ENCODE results near the gene DUSP8. TPM values are rescaled to one million over a fixed set of nuclear protein-coding genes. Genes with fewer than 3 reads are reported as not detected.

The DUSP8 gene
- total RNA-seq, 1 experiment from 2014 or later: 0.83 TPM

DNA sequence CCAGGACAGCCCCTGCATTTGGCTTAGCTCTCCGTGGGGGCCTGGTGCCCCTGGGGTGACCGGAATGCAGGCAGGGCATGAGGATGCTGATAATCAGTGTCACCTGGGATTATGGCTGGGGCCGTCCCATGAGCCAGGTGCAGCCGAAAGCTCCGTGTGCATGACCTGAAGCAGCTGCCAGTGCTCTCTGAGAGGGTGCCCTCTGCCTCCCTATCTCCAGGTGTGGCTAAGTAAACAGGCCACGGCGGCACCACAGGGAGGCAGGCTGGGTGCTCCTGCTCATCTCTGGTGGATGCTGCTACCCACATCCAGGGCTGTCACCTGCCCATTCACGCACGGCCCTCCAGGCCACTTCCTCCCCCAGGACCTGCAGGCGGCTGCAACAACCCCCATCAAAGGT is 29.8 kb downstream of the DUSP8 start:
- DNase-seq: no peak
- Histone ChIP-seq H3K4me1 (no peaks in the 10 kb centered on the region; the same call in 1 of the 2 replicates), H3K36me3 (no peaks in the 10 kb centered on the region), H3K4me3 (no peak overlapping the region), H3K9me3 (replicated peaks) (no peaks in the 10 kb centered on the region), H3K27ac (no peak overlapping the region), H3K27me3 (peaks cover 26% of the 10 kb centered on the region)

DNA sequence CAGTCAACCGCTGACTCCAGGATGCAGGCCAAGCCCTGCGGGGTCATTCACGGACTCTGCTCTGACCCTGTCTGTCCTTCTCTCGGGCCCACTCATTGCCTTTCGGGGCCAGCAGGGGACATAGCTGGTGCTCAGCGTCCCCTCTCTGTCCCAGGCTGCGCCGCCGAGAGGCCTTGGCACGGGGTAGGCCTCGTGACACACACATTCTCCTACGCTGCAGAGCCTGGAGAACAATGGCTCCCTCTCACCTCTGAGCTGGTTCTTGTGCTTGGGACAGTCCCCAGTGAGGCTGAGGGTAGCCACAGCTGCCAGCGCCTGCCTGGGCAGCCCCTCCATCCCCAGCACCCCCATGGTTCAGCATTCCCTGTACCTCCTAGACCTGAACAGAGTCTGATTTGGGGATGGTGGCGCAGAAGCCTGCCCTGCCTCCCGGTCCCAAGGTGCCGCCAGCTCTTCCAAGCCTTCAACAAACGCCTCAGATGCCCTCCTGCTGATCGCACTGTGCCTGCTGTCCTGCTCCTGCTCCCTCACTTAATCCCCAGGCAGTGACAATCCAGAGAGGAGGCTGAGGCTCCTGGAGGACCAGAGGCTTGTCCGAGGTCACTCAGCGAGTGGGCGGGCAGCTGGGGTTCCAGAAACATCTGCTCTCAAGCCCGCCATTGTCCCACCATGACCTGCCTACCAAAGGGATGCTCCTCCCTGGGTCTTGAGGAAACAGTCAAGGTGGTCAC is 30.4 kb downstream of the DUSP8 start:
- Histone ChIP-seq H3K36me3 (no peaks in the 10 kb centered on the region), H3K27me3 (peaks cover 25% of the 10 kb centered on the region)

DNA sequence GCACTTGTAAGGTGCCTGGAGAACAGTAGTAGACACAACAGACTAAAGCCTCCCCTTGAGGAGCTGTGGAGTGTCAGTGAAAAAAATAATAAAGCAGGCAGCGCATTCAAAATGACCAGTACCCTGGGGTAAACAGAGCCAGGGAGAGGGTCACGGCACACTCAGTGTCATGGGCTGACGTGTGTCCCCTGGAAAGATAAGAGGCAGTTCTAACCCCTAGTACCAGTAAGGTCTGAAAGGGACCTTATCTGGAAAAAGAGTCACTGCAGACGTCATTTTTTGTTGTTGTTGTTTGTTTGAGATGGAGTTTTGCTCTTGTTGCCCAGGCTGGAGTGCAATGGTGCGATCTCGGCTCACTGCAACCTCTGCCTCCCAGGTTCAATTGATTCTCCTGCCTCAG is 32.0 kb downstream of the DUSP8 start:
- peaks cover 16% of the 10 kb centered on the region; the same call in 1 of the 2 replicates for H3K27me3 ChIP-seq
- no peak overlapping the region for H3K4me3 ChIP-seq
- H3K4me1 ChIP-seq: no peaks in the 10 kb centered on the region
- no peaks in the 10 kb centered on the region for H3K9me3 ChIP-seq (replicated peaks)
- H3K27ac ChIP-seq: no peak overlapping the region
- H3K36me3 ChIP-seq: no peaks in the 10 kb centered on the region
- DNase-seq: no peak

More for the DNA sequence above, 30.4 kb downstream of the DUSP8 start:
- no peak overlapping the region for H3K4me3 ChIP-seq
- H3K4me1 ChIP-seq: no peaks in the 10 kb centered on the region
- no peak for DNase-seq
- H3K9me3 ChIP-seq (replicated peaks): no peaks in the 10 kb centered on the region
- no peak overlapping the region for H3K27ac ChIP-seq

DNA sequence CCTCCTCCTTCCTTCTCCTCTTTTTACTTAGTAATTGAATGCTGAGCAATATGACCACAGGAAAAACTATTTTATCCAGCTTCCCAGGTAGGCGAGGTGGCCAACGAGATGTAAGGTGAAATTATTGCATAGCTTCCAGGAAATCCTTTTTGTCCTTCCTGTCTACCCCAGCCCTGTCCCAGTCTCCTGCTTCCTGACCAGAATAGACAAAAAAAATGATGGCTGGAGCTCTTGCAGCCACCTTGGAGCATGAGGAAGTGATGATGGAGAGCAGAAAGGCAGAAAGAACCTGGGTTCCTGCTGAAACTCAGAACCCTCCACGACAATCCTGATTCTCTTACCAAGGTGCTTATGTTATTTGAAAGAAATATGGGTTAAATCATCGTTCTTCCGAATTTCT is 33.9 kb downstream of the DUSP8 start:
- H3K4me1 ChIP-seq: no peaks in the 10 kb centered on the region
- DNase-seq: no peak
- H3K4me3 ChIP-seq: no peak overlapping the region
- no peak overlapping the region for H3K27ac ChIP-seq
- H3K9me3 ChIP-seq (replicated peaks): no peaks in the 10 kb centered on the region
- H3K36me3 ChIP-seq: no peaks in the 10 kb centered on the region
- peaks cover 9% of the 10 kb centered on the region; the same call in 1 of the 2 replicates for H3K27me3 ChIP-seq

DNA sequence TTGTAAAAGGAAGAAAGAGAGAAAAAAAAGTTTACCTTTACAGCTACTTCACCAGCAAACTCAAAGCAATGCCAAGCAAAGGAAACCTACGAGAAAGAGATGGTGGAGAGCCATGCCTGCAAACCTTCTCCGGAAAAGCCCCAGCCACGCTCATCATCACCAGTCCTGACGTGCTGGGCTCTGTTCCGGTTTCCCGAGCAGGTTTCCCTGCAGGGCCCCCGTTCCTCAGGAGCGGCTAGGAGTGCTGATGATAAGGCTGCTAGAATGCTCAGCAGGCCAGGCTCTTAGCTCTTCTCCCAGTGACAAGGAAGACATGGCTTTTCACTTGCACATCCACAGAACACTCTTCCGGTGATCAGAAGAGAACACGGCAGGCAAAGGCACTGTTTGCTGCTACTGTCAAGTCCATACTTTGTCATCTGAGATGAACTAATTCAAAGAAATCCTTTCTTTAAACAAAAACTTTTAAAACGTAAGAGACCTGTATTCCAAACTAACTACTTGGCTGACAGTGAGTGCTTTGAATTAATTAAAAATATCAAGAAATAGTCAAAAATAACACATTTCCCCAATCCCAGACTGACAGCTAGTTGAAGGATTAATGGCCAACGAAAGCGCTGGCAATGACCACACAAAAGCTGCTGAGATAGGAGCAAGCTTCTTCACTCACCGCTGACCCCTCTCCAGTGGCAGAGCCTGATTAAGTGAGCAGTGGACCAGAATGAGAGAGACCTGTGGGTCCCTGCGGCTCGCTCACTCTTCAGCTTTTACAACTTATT is 35.8 kb downstream of the DUSP8 start:
- no peak for DNase-seq
- Histone ChIP-seq H3K4me1 (no peaks in the 10 kb centered on the region), H3K27ac (no peak overlapping the region), H3K27me3 (peaks cover 4% of the 10 kb centered on the region; the same call in 1 of the 2 replicates), H3K9me3 (replicated peaks) (no peaks in the 10 kb centered on the region), H3K36me3 (no peaks in the 10 kb centered on the region), H3K4me3 (no peak overlapping the region)

DNA sequence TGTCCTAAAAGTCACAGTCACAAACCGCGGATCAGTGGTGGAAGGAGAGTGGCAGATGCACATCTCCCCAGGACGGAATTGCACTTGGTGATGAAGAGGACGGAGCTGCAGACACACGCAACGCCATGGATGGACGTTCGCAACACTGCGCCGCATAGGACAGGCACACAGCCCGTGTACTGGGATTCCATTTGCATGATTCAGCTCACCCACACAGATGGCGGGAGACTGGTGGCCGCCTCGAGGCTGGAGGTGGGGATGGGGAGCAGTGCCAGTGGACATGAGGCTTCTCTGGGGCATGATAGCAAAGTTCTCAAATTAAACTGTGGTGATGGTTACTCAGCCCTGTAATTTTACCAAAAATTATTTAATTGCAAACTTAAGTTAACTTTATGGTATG is 37.4 kb downstream of the DUSP8 start:
- Histone ChIP-seq H3K27ac (no peak overlapping the region), H3K4me1 (no peaks in the 10 kb centered on the region), H3K36me3 (no peaks in the 10 kb centered on the region), H3K4me3 (no peak overlapping the region), H3K9me3 (replicated peaks) (no peaks in the 10 kb centered on the region), H3K27me3 (0 out of 2 replicates have a peak, but pooled peaks cover 3% of the 10 kb centered on the region)
- no peak for DNase-seq

DNA sequence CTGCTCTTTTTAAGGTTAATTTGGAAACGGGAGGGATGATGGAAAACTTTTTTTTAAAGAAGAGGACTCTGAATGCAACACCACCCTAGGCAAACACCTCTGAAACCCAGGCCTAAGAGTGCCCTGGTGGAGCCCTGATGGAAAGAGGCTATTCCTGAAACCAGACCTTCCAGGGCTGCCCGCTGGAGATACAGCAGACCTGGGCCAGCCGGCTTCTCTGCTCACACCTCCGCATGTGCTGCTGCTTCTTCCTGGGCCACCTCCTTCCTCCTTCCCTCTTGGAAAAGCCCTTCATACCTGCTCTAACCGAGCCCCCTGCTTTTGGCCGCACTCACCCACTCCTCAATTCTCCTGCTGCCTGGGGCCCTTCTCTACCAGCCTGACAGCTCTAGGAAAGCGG is 37.9 kb downstream of the DUSP8 start:
- no peaks in the 10 kb centered on the region for H3K36me3 ChIP-seq
- no peaks in the 10 kb centered on the region for H3K27me3 ChIP-seq
- no peak overlapping the region for H3K27ac ChIP-seq
- DNase-seq: no peak
- no peaks in the 10 kb centered on the region for H3K9me3 ChIP-seq (replicated peaks)
- no peak overlapping the region for H3K4me3 ChIP-seq
- no peaks in the 10 kb centered on the region for H3K4me1 ChIP-seq

DNA sequence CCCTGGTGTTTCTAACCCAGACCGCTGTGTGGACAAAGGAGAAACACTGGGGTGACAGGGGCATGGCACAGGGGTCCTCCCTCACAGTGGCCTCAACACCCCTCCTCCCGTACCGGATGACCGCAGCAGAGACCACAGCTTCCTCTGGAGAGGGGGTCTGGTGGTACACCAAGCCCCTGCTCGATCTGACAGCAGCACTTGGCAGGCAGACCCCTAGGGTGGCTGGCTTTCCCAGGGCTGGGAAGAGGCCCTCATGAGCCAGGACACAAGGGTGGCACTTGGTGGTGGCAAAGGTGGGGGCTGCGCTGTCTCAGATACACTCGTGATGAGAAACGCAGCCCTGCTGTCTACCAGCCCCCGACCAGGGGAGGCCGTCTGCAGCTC is 38.7 kb downstream of the DUSP8 start:
- Histone ChIP-seq H3K27ac (no peak overlapping the region), H3K9me3 (replicated peaks) (no peaks in the 10 kb centered on the region), H3K4me3 (no peak overlapping the region), H3K4me1 (no peaks in the 10 kb centered on the region), H3K27me3 (no peaks in the 10 kb centered on the region), H3K36me3 (no peaks in the 10 kb centered on the region)
- DNase-seq: no peak

DNA sequence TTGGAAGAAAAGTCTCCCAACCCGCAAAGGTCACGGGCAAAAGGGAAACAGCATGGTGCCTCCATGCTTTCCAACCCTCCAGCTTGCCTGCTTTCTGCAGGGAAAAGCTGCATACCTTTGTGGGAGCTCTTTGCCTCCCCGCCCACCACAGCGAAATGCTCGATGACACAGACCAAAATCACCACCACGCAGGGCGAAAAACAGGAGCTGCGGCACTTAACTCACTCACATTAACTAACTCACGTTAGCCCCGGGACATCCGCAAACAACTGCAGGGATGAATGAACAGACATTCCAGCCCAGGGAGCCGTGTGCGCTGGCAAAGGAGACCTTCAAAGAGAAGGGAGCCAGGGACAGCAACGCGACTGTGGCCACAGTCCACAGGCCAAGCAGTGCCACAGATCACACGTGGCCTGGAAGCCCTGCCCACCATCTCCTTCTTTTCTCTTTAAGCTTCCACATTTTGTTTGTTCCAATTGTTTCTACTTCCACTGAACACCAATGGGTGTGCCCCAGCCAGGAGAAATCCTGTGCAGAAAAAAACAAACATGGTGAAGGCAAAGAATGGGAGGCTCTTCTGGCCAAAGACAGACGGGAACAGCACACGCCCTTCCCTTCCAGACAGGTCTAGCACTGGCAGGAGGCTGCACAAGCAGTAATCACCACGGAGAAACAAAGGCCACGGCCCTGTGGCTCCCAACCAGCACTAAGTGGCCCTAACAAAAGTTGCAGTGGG is 39.3 kb downstream of the DUSP8 start:
- Histone ChIP-seq H3K9me3 (replicated peaks) (no peaks in the 10 kb centered on the region), H3K27me3 (no peaks in the 10 kb centered on the region), H3K27ac (no peak overlapping the region), H3K4me1 (no peaks in the 10 kb centered on the region), H3K36me3 (no peaks in the 10 kb centered on the region), H3K4me3 (no peak overlapping the region)
- no peak for DNase-seq

DNA sequence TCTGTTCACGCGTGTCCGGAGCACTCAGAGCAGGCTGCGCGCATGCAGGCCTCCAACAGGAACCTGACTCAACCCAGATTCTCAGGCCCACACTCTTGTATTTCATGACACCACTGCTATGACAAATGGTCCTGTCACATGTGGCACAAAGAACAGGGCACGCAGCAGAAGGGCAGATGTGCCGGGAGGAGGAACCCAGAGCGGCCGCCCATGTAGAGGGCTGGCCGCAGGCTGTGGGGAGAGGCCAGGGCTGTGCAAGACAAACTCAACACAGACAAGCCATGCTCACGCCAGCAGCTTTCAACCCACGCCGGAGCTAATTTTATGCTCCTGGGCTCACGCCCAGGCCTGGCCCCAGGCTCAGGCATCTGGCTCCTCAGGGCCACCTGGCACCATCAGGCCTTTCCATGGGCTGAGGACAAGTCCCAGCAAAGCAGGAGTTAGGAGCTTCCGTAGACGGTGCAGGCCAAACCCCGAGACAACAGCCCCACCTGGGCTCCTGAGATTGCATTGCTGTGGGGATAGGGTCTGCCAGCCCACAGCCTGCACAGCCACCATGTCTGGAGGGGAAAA is 40.0 kb downstream of the DUSP8 start:
- H3K36me3 ChIP-seq: no peaks in the 10 kb centered on the region
- DNase-seq: no peak
- H3K9me3 ChIP-seq (replicated peaks): no peaks in the 10 kb centered on the region
- no peak overlapping the region for H3K27ac ChIP-seq
- H3K4me3 ChIP-seq: no peak overlapping the region
- H3K27me3 ChIP-seq: no peaks in the 10 kb centered on the region
- no peaks in the 10 kb centered on the region for H3K4me1 ChIP-seq

DNA sequence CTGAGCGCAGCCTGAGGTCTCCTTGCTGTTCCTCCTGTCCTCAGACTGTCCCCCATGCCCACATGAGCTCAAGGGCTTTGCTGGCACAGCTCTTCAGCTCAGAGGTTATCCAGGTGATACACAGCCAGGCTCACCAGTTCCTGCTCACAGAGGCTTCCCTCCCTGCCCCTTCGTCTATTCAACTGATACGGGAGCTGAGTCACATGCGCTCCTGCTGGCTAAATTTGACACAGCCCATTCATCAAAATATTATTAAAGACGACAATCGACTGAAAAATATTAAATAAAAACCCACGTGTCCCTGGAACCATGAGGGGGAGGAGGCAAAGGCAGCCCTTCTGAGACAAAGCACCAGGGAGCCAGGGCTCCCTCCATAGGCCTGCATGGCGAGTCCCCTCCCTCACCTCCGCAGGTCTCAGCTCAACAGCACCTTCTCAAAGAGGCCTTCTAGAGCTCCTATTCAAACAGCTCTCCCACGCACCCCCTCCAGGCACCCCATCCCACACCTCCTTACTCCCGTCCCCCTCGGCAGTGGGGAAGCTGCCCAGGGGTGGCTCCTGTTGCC is 40.5 kb downstream of the DUSP8 start:
- Histone ChIP-seq H3K36me3 (no peaks in the 10 kb centered on the region), H3K4me3 (no peak overlapping the region), H3K4me1 (no peaks in the 10 kb centered on the region), H3K27me3 (no peaks in the 10 kb centered on the region), H3K27ac (no peak overlapping the region), H3K9me3 (replicated peaks) (no peaks in the 10 kb centered on the region)
- DNase-seq: no peak

DNA sequence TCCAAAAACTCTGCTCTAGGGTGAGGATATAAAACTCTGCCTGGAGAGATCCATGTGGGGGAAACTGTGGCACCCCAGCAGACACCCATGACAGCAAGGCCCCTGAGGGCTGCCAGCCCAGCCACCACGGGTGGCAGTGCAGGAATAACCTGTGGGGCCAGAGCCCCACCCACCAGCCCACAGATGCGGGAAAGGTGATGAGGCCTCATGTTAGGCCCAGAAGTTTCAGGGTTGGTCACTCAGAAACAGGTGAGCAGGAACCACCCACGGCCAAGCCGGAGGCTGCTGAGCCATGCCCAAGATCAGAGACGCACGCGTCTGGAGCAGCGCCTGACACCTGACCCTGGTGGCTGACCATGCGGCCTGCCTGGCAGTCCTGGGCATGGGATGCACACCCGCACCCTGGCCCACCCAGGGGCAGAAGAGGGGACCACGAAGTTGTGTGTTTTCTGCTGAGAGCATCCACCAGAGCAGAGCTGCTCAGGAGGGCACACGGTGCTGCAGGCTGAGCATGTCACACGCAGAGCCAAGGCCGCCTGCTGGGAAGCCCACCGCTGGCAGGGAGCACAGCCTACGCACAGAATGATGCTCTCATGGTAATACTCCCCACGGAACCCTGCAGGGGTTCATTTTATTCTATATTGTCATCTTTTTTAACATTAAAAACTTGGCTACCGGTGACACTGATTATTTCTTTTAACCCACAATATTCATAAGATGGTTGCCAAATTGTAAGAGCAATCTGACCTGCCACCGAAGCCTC is 41.2 kb downstream of the DUSP8 start:
- H3K4me3 ChIP-seq: no peak overlapping the region
- no peak for DNase-seq
- H3K27ac ChIP-seq: no peak overlapping the region
- no peaks in the 10 kb centered on the region for H3K36me3 ChIP-seq
- H3K9me3 ChIP-seq (replicated peaks): no peaks in the 10 kb centered on the region
- no peaks in the 10 kb centered on the region for H3K27me3 ChIP-seq
- H3K4me1 ChIP-seq: no peaks in the 10 kb centered on the region

DNA sequence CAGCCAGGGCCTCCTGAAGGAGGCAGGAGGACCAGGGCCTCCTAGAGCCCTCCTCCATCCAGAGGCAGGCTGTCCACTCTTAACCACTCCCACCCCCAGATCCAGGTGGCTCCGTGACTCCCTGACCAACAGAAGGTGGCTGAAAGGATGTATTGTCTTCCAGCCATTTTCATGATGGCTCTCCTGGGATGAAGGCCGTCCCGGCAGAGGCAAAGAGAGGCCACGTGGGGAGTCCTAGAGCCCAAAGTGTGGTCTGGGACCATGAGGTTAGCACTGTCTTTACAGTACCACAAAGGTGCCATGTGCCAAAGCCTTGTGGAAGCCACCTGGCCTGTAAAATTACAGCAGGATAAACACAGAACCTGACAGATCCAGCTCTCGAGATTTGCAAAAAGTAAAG is 42.3 kb downstream of the DUSP8 start:
- no peaks in the 10 kb centered on the region for H3K27me3 ChIP-seq
- no peak for DNase-seq
- H3K27ac ChIP-seq: no peak overlapping the region
- H3K4me3 ChIP-seq: no peak overlapping the region
- H3K36me3 ChIP-seq: no peaks in the 10 kb centered on the region
- H3K4me1 ChIP-seq: no peaks in the 10 kb centered on the region
- H3K9me3 ChIP-seq (replicated peaks): no peaks in the 10 kb centered on the region

DNA sequence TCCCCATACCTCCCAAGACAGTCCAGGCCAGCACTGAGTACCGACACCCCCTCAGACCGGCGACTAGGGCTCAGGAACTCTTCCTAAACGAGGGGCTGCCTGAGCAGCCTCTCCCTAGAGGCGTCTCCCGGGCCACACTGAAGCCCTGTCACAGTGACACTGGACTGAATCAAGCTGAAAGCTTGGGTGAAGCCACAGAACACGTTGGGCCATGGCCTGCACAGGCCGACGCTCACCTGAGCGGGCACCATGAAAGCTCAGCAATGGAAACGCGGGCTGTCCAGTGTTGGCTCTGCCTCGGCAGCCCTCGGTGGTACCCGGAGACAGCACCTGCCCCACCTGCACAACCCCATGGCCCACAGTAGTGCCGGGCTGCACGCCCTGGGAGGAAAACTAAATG is 42.8 kb downstream of the DUSP8 start:
- H3K4me3 ChIP-seq: no peak overlapping the region
- no peak for DNase-seq
- H3K27ac ChIP-seq: no peak overlapping the region
- H3K36me3 ChIP-seq: no peaks in the 10 kb centered on the region
- H3K4me1 ChIP-seq: no peaks in the 10 kb centered on the region
- no peaks in the 10 kb centered on the region for H3K27me3 ChIP-seq
- H3K9me3 ChIP-seq (replicated peaks): no peaks in the 10 kb centered on the region
